SK-N-SH (cell line): ENCODE data around the gene RPRD2. TPM values are rescaled to one million over a fixed set of nuclear protein-coding genes. Genes with fewer than 3 reads are reported as not detected.

Source experiments
- CTCF ChIA-PET: fragments of 300-600, 350-600 bp; formaldehyde crosslinking; extraction: SDS; loops from one replicate; lab custom pipeline; 2021; lab: Yijun Ruan, JAX
- POLR2A ChIA-PET: fragments of 350-600 bp; sonication (Branson Sonifier 250); formaldehyde crosslinking; extraction: SDS; loops from one replicate; lab custom pipeline; 2020; ENCODE audit warnings: antibody characterized with exemption, inconsistent platforms; lab: Yijun Ruan, JAX
- DNase-seq: peaks from one replicate; pipeline ENCODE4 v3.0.0; 2012
- H2AFZ ChIP-seq: fragments of 200-600 bp; sonication (generic); 2 replicates; pipeline ENCODE4 v1.8.1; 2016; ENCODE audit warnings: antibody characterized with exemption, mild to moderate bottlenecking, low read depth
- H3F3A ChIP-seq: fragments of 200-600 bp; sonication (generic); replicated peaks from 2 replicates; pipeline ENCODE3; 2016; ENCODE audit warnings: antibody characterized with exemption, mild to moderate bottlenecking; ENCODE audit not compliant: insufficient read depth
- H3K27ac ChIP-seq, 2 experiments: fragments of 200-500 bp in 1 of 2; fragments of 200-600 bp in 1 of 2; sonication (Bioruptor generic) in 1 of 2; sonication (generic), shearing (Covaris generic) in 1 of 2; 2 replicates each; pipeline versions ENCODE4 v1.5.1 to v1.6.1; 2014 to 2016; ENCODE audit warnings: low read depth in 2 of 2, inconsistent platforms in 1 of 2, low read length in 1 of 2, mild to moderate bottlenecking in 1 of 2, mixed read lengths in 1 of 2
- H3K27me3 ChIP-seq: fragments of 200-600 bp; sonication (generic), shearing (Covaris generic); 2 replicates; pipeline ENCODE4 v1.6.1; 2016; ENCODE audit warnings: mixed run types; ENCODE audit not compliant: insufficient read depth
- H3K36me3 ChIP-seq, 2 experiments: fragments of 200-500 bp in 1 of 2; fragments of 200-600 bp in 1 of 2; sonication (Bioruptor generic) in 1 of 2; sonication (generic) in 1 of 2; replicated peaks in 1 of 2; 2 replicates each; pipeline versions ENCODE3 to v1.5.1; 2014 to 2016; ENCODE audit warnings: low read length in 1 of 2, mild to moderate bottlenecking in 1 of 2; ENCODE audit not compliant: insufficient read depth in 2 of 2, control insufficient read depth in 1 of 2
- H3K4me1 ChIP-seq, 2 experiments: fragments of 200-500 bp in 1 of 2; fragments of 200-600 bp in 1 of 2; sonication (Bioruptor generic) in 1 of 2; sonication (generic), shearing (Covaris generic) in 1 of 2; 2 replicates each; pipeline versions ENCODE4 v1.5.1 to v1.6.1; 2014 to 2016; ENCODE audit warnings: low read depth in 1 of 2, low read length in 1 of 2, mixed run types in 1 of 2; ENCODE audit not compliant: insufficient read depth in 2 of 2, control insufficient read depth in 1 of 2
- H3K4me2 ChIP-seq: fragments of 200-600 bp; sonication (generic), shearing (Covaris generic); 2 replicates; pipeline ENCODE4 v1.6.1; 2017; ENCODE audit warnings: mixed run types
- H3K4me3 ChIP-seq, 2 experiments: fragments of 200-500 bp in 1 of 2; fragments of 200-600 bp in 1 of 2; sonication (Bioruptor generic) in 1 of 2; sonication (generic), shearing (Covaris generic) in 1 of 2; 2 replicates each; pipeline versions ENCODE4 v1.5.1 to v1.8.1; 2014 to 2016; ENCODE audit warnings: low read depth in 2 of 2, inconsistent platforms in 1 of 2, low read length in 1 of 2, mild to moderate bottlenecking in 1 of 2, mixed read lengths in 1 of 2, moderate library complexity in 1 of 2
- H3K79me2 ChIP-seq: fragments of 200-600 bp; sonication (generic); 2 replicates; pipeline ENCODE4 v1.8.1; 2017; ENCODE audit warnings: mild to moderate bottlenecking; ENCODE audit not compliant: insufficient read depth
- H3K9ac ChIP-seq: fragments of 200-600 bp; sonication (generic); 2 replicates; pipeline ENCODE4 v1.6.1; 2017; ENCODE audit warnings: mixed run types
- H3K9me2 ChIP-seq: fragments of 200-600 bp; sonication (generic); 2 replicates; pipeline ENCODE4 v1.6.1; 2017; ENCODE audit warnings: mixed run types
- H3K9me3 ChIP-seq: fragments of 200-600 bp; sonication (generic); 2 replicates; pipeline ENCODE4 v1.6.1; 2017; ENCODE audit warnings: mixed run types, mild to moderate bottlenecking, moderate library complexity
- H4K20me1 ChIP-seq: fragments of 200-600 bp; sonication (generic); 2 replicates; pipeline ENCODE4 v1.6.1; 2017; ENCODE audit warnings: mild to moderate bottlenecking, mixed run types; ENCODE audit not compliant: insufficient read depth
- ELF1 ChIP-seq: IDR thresholded peaks from 2 replicates; pipeline ENCODE4 v1.4.0; 2012
- EP300 ChIP-seq, 2 experiments: IDR thresholded peaks; 2 replicates each; pipeline versions ENCODE4 v1.4.0 to v1.6.1; 2012; ENCODE audit warnings: borderline replicate concordance in 1 of 2, low read depth in 1 of 2, low read length in 1 of 2
- EZH2phosphoT487 ChIP-seq: fragments of 200-600 bp; sonication (generic); IDR thresholded peaks from 2 replicates; pipeline ENCODE4 v1.6.1; 2017; ENCODE audit warnings: low read depth, mixed run types, mild to moderate bottlenecking, antibody characterized with exemption, moderate library complexity, borderline replicate concordance
- FOSL2 ChIP-seq: IDR thresholded peaks from 2 replicates; pipeline ENCODE4 v1.4.0; 2012; ENCODE audit warnings: low read depth, mild to moderate bottlenecking, moderate library complexity, borderline replicate concordance
- FOXM1 ChIP-seq: IDR thresholded peaks from 2 replicates; pipeline ENCODE4 v1.4.0; 2012; ENCODE audit warnings: low read depth, mild to moderate bottlenecking
- JUND ChIP-seq: IDR thresholded peaks from 2 replicates; pipeline ENCODE4 v1.4.0; 2012
- POLR2AphosphoS5 ChIP-seq: IDR thresholded peaks from 2 replicates; pipeline ENCODE4 v1.6.1; 2012; ENCODE audit warnings: low read depth, low read length
- RAD21 ChIP-seq: IDR thresholded peaks from 2 replicates; pipeline ENCODE4 v1.6.1; 2012; ENCODE audit warnings: mild to moderate bottlenecking, low read length
- RCOR1 ChIP-seq: fragments of 150-350 bp; IDR thresholded peaks from 2 replicates; pipeline ENCODE4 v1.6.1; 2017; ENCODE audit warnings: antibody characterized with exemption, low read length
- RXRA ChIP-seq: IDR thresholded peaks from 2 replicates; pipeline ENCODE4 v1.4.0; 2012; ENCODE audit warnings: low read depth, mild to moderate bottlenecking, borderline replicate concordance
- TCF12 ChIP-seq: IDR thresholded peaks from 2 replicates; pipeline ENCODE4 v1.4.0; 2012
- WGBS: methylation state at CpG from one replicate; pipeline ENCODE4 v1.1.6; 2017; ENCODE audit warnings: low lambda C conversion rate; 5-methylcytosine and 5-hydroxymethylcytosine counted together
- polyA plus RNA-seq, 3 experiments: library from polyadenylated mRNA; depleted of rRNA; stranded (reverse); fragments of >200 nt; gene quantifications; 2 replicates each; pipeline ENCODE4 v1.2.3, GENCODE V29; 2012
- TF ChIP-seq, protein P1 (sequence below): IDR thresholded peaks from 2 replicates; pipeline ENCODE4 v1.4.0; 2012; ENCODE audit warnings: low read depth, borderline replicate concordance
- TF ChIP-seq, protein P2 (sequence below): IDR thresholded peaks from 2 replicates; pipeline ENCODE4 v1.6.1; 2012; ENCODE audit warnings: mild to moderate bottlenecking, low read depth, low read length, moderate library complexity

Gene RPRD2
- polyA plus RNA-seq, 1 of the 3 experiments (the other 2 are of a cell fraction), result 9.2 TPM

DNA sequence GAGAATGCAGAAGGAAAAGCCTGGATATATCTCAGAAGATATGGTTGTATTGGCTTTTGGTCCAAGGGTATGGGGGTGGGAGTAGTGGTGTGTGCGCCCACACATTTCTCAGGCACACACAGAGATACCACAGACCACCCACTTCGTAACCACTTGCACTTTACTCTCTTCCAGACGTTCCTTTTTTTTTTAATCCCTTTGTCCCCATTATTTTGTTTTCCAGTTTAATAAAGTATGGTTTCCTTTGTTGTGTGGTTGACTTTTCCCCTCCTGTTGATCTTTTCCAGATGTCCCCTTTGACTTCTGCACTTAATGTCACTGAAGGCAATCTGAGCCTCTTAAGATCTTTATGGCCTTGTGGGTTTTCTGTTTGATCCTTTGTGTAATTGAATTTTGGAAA is 112.8 kb downstream of the RPRD2 start:
- TF ChIP-seq ELF1 (no peak), TCF12 (peak; percentile 24; the same call in 1 of the 2 replicates)
- WGBS, result 74% methylated on average over 3 of the region's 3 CpGs
- Histone ChIP-seq H3F3A (no peaks in the 10 kb centered on the region), H3K9me2 (no peaks in the 10 kb centered on the region), H3K9me3 (no peaks in the 10 kb centered on the region), H3K36me3 (peaks cover 8 to 33% of the 10 kb centered on the region in 2 experiments), H4K20me1 (no peaks in the 10 kb centered on the region), H2AFZ (no peak overlapping the region), H3K4me3 (no peak overlapping the region), H3K79me2 (no peaks in the 10 kb centered on the region), H3K9ac (no peak overlapping the region), H3K27me3 (no peaks in the 10 kb centered on the region), H3K4me2 (no peak overlapping the region), H3K4me1 (no peaks in the 10 kb centered on the region; a peak in 1 of 4 replicates), H3K27ac (no peak overlapping the region)
- DNase-seq, result no peak
- POLR2A ChIA-PET, result interaction anchor here (0.7 kb wide), 1 partner anchor 110 kb away, joined by 3 read pairs; no protein-coding TSS in a partner anchor
- CTCF ChIA-PET, result no interaction called here

DNA sequence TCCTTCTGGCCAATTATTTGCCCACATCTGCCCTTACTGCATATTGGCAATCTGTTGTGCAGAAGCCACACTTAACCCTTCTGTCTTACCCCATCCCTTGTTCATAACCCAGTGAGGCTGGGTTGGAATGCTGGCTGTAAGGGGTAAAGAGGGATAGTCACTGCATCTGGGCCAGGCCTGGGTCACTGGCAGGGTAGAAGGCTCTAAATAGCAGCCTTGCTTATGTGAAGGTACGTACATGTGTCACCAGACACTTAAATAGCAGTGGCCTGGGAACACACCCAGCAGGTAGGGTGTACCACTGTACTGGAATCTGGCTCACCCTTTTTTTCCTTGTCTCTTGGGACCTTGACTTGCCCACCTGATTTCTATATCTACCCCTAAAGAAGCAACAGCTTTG is 113.4 kb downstream of the RPRD2 start:
- Histone ChIP-seq H3K4me3 (no peak overlapping the region), H3K9me3 (no peaks in the 10 kb centered on the region), H3K36me3 (peaks cover 3 to 28% of the 10 kb centered on the region in 2 experiments), H3K4me1 (no peaks in the 10 kb centered on the region; a peak in 1 of 4 replicates), H2AFZ (no peak overlapping the region), H3K9ac (no peak overlapping the region)
- DNase-seq, result no peak
- POLR2A ChIA-PET, result interaction anchor here (0.5 kb wide), 1 partner anchor 107 kb away, joined by 4 read pairs; no protein-coding TSS in a partner anchor
- TF ChIP-seq, protein P1, sequence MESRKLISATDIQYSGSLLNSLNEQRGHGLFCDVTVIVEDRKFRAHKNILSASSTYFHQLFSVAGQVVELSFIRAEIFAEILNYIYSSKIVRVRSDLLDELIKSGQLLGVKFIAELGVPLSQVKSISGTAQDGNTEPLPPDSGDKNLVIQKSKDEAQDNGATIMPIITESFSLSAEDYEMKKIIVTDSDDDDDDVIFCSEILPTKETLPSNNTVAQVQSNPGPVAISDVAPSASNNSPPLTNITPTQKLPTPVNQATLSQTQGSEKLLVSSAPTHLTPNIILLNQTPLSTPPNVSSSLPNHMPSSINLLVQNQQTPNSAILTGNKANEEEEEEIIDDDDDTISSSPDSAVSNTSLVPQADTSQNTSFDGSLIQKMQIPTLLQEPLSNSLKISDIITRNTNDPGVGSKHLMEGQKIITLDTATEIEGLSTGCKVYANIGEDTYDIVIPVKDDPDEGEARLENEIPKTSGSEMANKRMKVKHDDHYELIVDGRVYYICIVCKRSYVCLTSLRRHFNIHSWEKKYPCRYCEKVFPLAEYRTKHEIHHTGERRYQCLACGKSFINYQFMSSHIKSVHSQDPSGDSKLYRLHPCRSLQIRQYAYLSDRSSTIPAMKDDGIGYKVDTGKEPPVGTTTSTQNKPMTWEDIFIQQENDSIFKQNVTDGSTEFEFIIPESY, result no peak
- TF ChIP-seq EP300 (IDR thresholded peaks at IDR 0.05; ENCODE audit: borderline replicate concordance in 1 of 2, low read depth in 1 of 2, low read length in 1 of 2) (no peak), RAD21 (no peak)
- TF ChIP-seq, all 33 proteins: peak for 0
- CTCF ChIA-PET, result no interaction called here
- no peaks in the 10 kb centered on the region for H3K9me2 ChIP-seq
- H3K27ac ChIP-seq, result no peak overlapping the region
- no peak overlapping the region for H3K4me2 ChIP-seq
- WGBS, result 88% methylated on average over 1 of the region's 1 CpG
- no peaks in the 10 kb centered on the region for H3K79me2 ChIP-seq
- H3K27me3 ChIP-seq, result no peaks in the 10 kb centered on the region
- no peaks in the 10 kb centered on the region for H4K20me1 ChIP-seq
- H3F3A ChIP-seq, result no peaks in the 10 kb centered on the region

DNA sequence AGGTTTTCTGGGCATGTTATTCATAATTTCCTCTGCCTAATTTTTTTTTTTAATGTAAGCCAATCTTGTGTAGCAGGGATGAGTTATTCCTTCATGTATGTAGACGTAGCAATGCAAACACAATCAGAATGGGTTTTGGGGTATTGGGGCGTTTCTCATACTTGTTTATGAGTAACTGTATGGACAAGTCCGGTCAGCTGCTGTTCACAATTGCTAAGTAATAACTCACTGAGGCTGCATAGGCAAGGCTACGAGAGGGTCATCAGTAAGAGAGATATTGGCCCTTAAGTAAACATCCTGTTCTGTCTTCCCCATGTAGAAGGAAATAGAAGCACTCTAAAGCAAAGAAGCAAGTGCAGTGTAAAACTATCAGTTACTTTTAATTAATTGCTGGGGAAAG is 113.8 kb downstream of the RPRD2 start:
- no peak overlapping the region for H3K4me2 ChIP-seq
- no peaks in the 10 kb centered on the region for H3F3A ChIP-seq
- H3K27me3 ChIP-seq, result no peaks in the 10 kb centered on the region
- no peak overlapping the region for H3K27ac ChIP-seq
- H3K9me2 ChIP-seq, result no peaks in the 10 kb centered on the region
- peaks cover 3 to 24% of the 10 kb centered on the region in 2 experiments for H3K36me3 ChIP-seq
- WGBS, result 89% methylated on average over 4 of the region's 4 CpGs
- H3K4me1 ChIP-seq, result no peaks in the 10 kb centered on the region; a peak in 1 of 4 replicates
- no peaks in the 10 kb centered on the region for H3K9me3 ChIP-seq
- no peaks in the 10 kb centered on the region for H4K20me1 ChIP-seq
- DNase-seq, result no peak
- no peaks in the 10 kb centered on the region for H3K79me2 ChIP-seq
- no peak overlapping the region for H3K4me3 ChIP-seq
- ChIA-PET POLR2A (interaction anchor here (0.5 kb wide), 1 partner anchor 106 kb away, joined by 4 read pairs; no protein-coding TSS in a partner anchor), CTCF (no interaction called here)
- no peak overlapping the region for H2AFZ ChIP-seq
- no peak overlapping the region for H3K9ac ChIP-seq
- no peak for TF ChIP-seq RCOR1
- no peak for TF ChIP-seq ELF1
- no peak for TF ChIP-seq POLR2AphosphoS5
- TF ChIP-seq, protein P2, sequence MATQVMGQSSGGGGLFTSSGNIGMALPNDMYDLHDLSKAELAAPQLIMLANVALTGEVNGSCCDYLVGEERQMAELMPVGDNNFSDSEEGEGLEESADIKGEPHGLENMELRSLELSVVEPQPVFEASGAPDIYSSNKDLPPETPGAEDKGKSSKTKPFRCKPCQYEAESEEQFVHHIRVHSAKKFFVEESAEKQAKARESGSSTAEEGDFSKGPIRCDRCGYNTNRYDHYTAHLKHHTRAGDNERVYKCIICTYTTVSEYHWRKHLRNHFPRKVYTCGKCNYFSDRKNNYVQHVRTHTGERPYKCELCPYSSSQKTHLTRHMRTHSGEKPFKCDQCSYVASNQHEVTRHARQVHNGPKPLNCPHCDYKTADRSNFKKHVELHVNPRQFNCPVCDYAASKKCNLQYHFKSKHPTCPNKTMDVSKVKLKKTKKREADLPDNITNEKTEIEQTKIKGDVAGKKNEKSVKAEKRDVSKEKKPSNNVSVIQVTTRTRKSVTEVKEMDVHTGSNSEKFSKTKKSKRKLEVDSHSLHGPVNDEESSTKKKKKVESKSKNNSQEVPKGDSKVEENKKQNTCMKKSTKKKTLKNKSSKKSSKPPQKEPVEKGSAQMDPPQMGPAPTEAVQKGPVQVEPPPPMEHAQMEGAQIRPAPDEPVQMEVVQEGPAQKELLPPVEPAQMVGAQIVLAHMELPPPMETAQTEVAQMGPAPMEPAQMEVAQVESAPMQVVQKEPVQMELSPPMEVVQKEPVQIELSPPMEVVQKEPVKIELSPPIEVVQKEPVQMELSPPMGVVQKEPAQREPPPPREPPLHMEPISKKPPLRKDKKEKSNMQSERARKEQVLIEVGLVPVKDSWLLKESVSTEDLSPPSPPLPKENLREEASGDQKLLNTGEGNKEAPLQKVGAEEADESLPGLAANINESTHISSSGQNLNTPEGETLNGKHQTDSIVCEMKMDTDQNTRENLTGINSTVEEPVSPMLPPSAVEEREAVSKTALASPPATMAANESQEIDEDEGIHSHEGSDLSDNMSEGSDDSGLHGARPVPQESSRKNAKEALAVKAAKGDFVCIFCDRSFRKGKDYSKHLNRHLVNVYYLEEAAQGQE, result no peak
- TF ChIP-seq FOSL2, result no peak
- no peak for TF ChIP-seq EZH2phosphoT487
- TF ChIP-seq, protein P1, result no peak
- TF ChIP-seq JUND, result no peak
- TF ChIP-seq FOXM1, result no peak
- no peak for TF ChIP-seq RXRA
